GM12801 (cell line): ENCODE measurements around the gene DUSP18.

Experiments
- TF ChIP-seq, protein P1 (sequence below): IDR thresholded peaks from one replicate; pipeline ENCODE4 v1.5.1; 2011; ENCODE audit warnings: control low read depth; ENCODE audit not compliant: insufficient read length; ENCODE audit errors: extremely low read depth

The DUSP18 gene

GRCh38 chr22:30697975-30698374 lies 30.3 kb upstream of the DUSP18 start:
- TF ChIP-seq, protein P1, sequence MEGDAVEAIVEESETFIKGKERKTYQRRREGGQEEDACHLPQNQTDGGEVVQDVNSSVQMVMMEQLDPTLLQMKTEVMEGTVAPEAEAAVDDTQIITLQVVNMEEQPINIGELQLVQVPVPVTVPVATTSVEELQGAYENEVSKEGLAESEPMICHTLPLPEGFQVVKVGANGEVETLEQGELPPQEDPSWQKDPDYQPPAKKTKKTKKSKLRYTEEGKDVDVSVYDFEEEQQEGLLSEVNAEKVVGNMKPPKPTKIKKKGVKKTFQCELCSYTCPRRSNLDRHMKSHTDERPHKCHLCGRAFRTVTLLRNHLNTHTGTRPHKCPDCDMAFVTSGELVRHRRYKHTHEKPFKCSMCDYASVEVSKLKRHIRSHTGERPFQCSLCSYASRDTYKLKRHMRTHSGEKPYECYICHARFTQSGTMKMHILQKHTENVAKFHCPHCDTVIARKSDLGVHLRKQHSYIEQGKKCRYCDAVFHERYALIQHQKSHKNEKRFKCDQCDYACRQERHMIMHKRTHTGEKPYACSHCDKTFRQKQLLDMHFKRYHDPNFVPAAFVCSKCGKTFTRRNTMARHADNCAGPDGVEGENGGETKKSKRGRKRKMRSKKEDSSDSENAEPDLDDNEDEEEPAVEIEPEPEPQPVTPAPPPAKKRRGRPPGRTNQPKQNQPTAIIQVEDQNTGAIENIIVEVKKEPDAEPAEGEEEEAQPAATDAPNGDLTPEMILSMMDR = no peak

- TF ChIP-seq, protein P1 = no peak
These were observed 28.4 kb upstream of the DUSP18 start for GRCh38 chr22:30695871-30696655.

GRCh38 chr22:30695351-30695851 lies 27.7 kb upstream of the DUSP18 start:
- TF ChIP-seq, protein P1 = no peak

- TF ChIP-seq, protein P1 = no peak
These were observed 27.1 kb upstream of the DUSP18 start, which contains the start of gene OSBP2 for GRCh38 chr22:30694640-30695350. Gene OSBP2, plus strand, starts transcription at chr22:30694874. Its CDS starts 36 bp downstream, at chr22:30694910.

DNA sequence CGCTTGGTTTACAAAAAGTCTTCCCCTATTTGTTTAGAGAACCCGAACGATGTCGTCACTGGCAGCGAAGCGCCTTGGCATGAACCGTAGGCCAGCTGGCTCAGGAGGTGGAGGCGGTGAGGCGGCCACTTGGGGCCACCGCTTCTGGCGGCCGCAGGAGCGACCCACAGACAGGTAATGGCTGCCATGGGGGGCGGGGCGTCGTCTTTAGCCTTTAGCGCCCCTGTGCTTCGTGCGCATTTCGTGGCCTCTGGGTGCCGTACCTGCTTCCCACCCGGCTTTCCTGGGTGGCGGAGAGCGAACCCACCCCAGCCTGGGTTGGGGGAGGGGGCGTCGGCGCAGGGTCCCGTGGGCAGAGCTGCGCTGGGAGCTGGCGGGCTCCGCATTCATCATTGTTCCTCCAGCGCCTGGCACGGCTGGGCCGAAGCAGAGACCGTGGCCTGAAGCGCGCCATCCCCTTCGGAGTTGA lies 26.5 kb upstream of the DUSP18 start:
- TF ChIP-seq, protein P1 = no peak

DNA sequence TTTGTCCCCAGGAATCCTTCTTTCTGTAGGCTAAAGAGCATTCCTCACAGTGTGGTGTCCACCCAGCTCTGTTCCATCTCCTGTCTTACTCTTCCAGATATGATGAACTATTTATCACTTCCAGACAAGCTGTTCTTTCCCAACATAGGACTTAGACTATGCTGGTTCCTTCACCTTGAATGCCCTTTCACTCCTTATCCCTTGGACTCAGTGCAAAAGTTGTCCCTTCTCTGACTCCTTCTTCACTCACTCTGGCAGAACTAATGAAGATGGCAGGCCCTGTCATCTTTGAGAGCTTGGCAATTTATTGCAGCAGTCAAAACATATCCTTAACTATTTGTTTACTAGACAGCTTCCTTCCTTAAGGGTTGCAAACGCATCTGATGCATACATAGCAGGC lies 23.5 kb upstream of the DUSP18 start:
- TF ChIP-seq, protein P1 = no peak

DNA sequence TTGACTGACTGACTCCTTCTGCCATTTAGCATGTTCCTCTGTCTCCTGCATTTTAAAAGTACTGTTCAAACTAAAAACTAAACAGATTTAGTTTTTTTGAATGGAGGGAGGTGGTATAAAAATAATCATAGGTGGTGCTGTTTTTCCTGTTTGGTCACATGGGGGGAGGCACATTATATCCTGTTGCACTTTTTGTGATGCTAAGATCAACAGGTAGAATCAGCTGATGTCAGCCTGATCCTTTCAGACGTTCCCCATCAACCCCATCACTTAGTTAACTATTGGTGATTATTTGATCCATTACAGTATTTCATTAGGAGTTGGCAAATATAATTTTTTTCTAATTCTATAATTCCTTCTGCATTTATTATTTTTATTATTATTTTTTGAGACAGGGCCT lies 21.9 kb upstream of the DUSP18 start:
- TF ChIP-seq, protein P1 = no peak
